A549 (cell line): ENCODE measurements around the gene ARPP19. TPM values are rescaled to one million over a fixed set of nuclear protein-coding genes. Genes with fewer than 3 reads are reported as not detected.

Source experiments
- ATAC-seq, 2 experiments: fragments of 200-7000 bp in 1 of 2; fragments of >200 bp in 1 of 2; cut with Nextera tagmentation in 1 of 2; cut with Tn5 transposase in 1 of 2; 3 replicates each; pipeline versions ENCODE4 v1.8.0 to v1.9.1; 2018 to 2020; ENCODE audit warnings: mild to moderate bottlenecking in 1 of 2, moderate library complexity in 1 of 2
- CTCF ChIA-PET: fragments of 300-600 bp; sonication (Branson Sonifier 250); formaldehyde crosslinking; extraction: SDS; loops from one replicate; lab custom pipeline; 2021; ENCODE audit warnings: antibody characterized with exemption, inconsistent platforms; lab: Yijun Ruan, JAX
- POLR2A ChIA-PET: fragments of 350-600 bp; formaldehyde crosslinking; extraction: SDS; loops from one replicate; lab custom pipeline; 2021; ENCODE audit warnings: antibody characterized with exemption, inconsistent platforms; lab: Yijun Ruan, JAX
- DNase-seq, 2 experiments: peaks; one replicate each; pipeline versions ENCODE4 v3.0.0 to v3.0.0-alpha.2; 2011 to 2016; ENCODE audit warnings: low read depth in 1 of 2, low spot score in 1 of 2
- FAIRE-seq: peaks from 2 replicates; lab custom pipeline; 2011; peaks lifted over from hg19 to GRCh38; lab: Jason Lieb, UNC
- H3K27ac ChIP-seq, 2 experiments: fragments of >200 bp; sonication (Bioruptor Twin); formaldehyde crosslinking; 3 replicates each; pipeline ENCODE4 v1.5.1; 2016 to 2017
- H3K4me1 ChIP-seq: fragments of >200 bp; sonication (Bioruptor Twin); formaldehyde crosslinking; 3 replicates; pipeline ENCODE4 v1.6.1; 2016
- H3K4me2 ChIP-seq: fragments of >200 bp; sonication (Bioruptor Twin); formaldehyde crosslinking; 3 replicates; pipeline ENCODE4 v1.6.1; 2016
- H3K4me3 ChIP-seq: fragments of >200 bp; sonication (Bioruptor Twin); formaldehyde crosslinking; 3 replicates; pipeline ENCODE4 v1.5.1; 2016
- H3K9me3 ChIP-seq: fragments of >200 bp; sonication (Bioruptor Twin); formaldehyde crosslinking; 3 replicates; pipeline ENCODE4 v1.6.1; 2016
- BHLHE40 ChIP-seq: IDR thresholded peaks from 2 replicates; pipeline ENCODE4 v1.6.1; 2012; ENCODE audit warnings: low read depth, low read length, inconsistent platforms
- CBX2 ChIP-seq: fragments of 200-600 bp; sonication (generic); IDR thresholded peaks from 2 replicates; pipeline ENCODE4 v1.6.1; 2016; ENCODE audit warnings: low read depth, mild to moderate bottlenecking, borderline replicate concordance
- CHD2 ChIP-seq: fragments of 150-350 bp; IDR thresholded peaks from 2 replicates; pipeline ENCODE4 v1.6.1; 2014; ENCODE audit warnings: low read length; ENCODE audit not compliant: partially characterized antibody
- CHD4 ChIP-seq: fragments of 200-600 bp; sonication (generic); IDR thresholded peaks from 2 replicates; pipeline ENCODE4 v1.6.1; 2016; ENCODE audit warnings: antibody characterized with exemption, mild to moderate bottlenecking, borderline replicate concordance
- FOSB ChIP-seq: fragments of 250-450 bp; sonication (Bioruptor Pico); IDR thresholded peaks from 2 replicates; pipeline ENCODE4 v1.5.0; 2020; ENCODE audit warnings: mild to moderate bottlenecking, moderate library complexity
- FOSL2 ChIP-seq, 2 experiments: fragments of 450-650 bp in 1 of 2; fragments of >200 bp in 1 of 2; sonication (Bioruptor Twin) in 1 of 2; formaldehyde crosslinking; IDR thresholded peaks; 2 replicates each; pipeline versions ENCODE4 v1.5.0 to v1.6.1; 2016 to 2020; ENCODE audit warnings: mild to moderate bottlenecking in 1 of 2, moderate library complexity in 1 of 2
- GATA3 ChIP-seq: IDR thresholded peaks from 2 replicates; pipeline ENCODE4 v1.6.1; 2012; ENCODE audit warnings: borderline replicate concordance
- HDAC2 ChIP-seq: fragments of 200-600 bp; sonication (generic); IDR thresholded peaks from 2 replicates; pipeline ENCODE4 v1.6.1; 2016
- HEYL ChIP-seq: fragments of 250-450 bp; sonication (Bioruptor Pico); IDR thresholded peaks from 2 replicates; pipeline ENCODE4 v1.8.0; 2021; ENCODE audit warnings: mild to moderate bottlenecking, moderate library complexity
- HOXB13 ChIP-seq: fragments of 250-450 bp; sonication (Bioruptor Pico); IDR thresholded peaks from 2 replicates; pipeline ENCODE4 v1.5.0; 2020; ENCODE audit warnings: low read depth, mild to moderate bottlenecking, moderate library complexity
- JUN ChIP-seq, 2 experiments: fragments of >200 bp; sonication (Bioruptor Twin); formaldehyde crosslinking; IDR thresholded peaks; 2 replicates in 1 of 2; 3 replicates in 1 of 2; pipeline ENCODE4 v1.6.1; 2016 to 2017
- MAFK ChIP-seq: fragments of 450-650 bp; IDR thresholded peaks from 2 replicates; pipeline ENCODE4 v1.6.1; 2014; ENCODE audit not compliant: partially characterized antibody
- MAZ ChIP-seq: fragments of 150-350 bp; IDR thresholded peaks from 2 replicates; pipeline ENCODE4 v1.6.1; 2014; ENCODE audit warnings: antibody characterized with exemption, low read depth, low read length, borderline replicate concordance
- NFE2L2 ChIP-seq: fragments of 150-350 bp; conservative IDR thresholded peaks from 2 replicates; pipeline ENCODE4 v1.6.1; 2014; ENCODE audit warnings: low read length
- PHF8 ChIP-seq: fragments of 200-600 bp; sonication (generic); IDR thresholded peaks from 2 replicates; pipeline ENCODE4 v1.6.1; 2016; ENCODE audit warnings: low read depth, mild to moderate bottlenecking, antibody characterized with exemption, moderate library complexity, borderline replicate concordance
- RFX5 ChIP-seq: fragments of 450-650 bp; IDR thresholded peaks from 2 replicates; pipeline ENCODE4 v1.7.1; 2014; ENCODE audit warnings: antibody characterized with exemption, mild to moderate bottlenecking, moderate library complexity
- RNF2 ChIP-seq: fragments of 200-600 bp; sonication (generic); IDR thresholded peaks from 2 replicates; pipeline ENCODE4 v1.6.1; 2016; ENCODE audit warnings: low read depth, mild to moderate bottlenecking, antibody characterized with exemption, moderate library complexity, borderline replicate concordance
- SMC3 ChIP-seq: fragments of >200 bp; sonication (Bioruptor Twin); formaldehyde crosslinking; IDR thresholded peaks from 3 replicates; pipeline ENCODE4 v1.6.1; 2018; ENCODE audit warnings: inconsistent platforms
- ZFP36 ChIP-seq: fragments of 450-650 bp; IDR thresholded peaks from 2 replicates; pipeline ENCODE4 v1.6.1; 2014; ENCODE audit warnings: borderline replicate concordance; ENCODE audit not compliant: partially characterized antibody
- ZSCAN20 ChIP-seq: fragments of 250-450 bp; sonication (Bioruptor Pico); IDR thresholded peaks from 2 replicates; pipeline ENCODE4 v1.8.0; 2022; ENCODE audit warnings: mild to moderate bottlenecking, moderate library complexity
- WGBS: methylation state at CpG from one replicate; pipeline ENCODE4 v1.1.6; 2017; ENCODE audit errors: missing lambda C conversion rate; 5-methylcytosine and 5-hydroxymethylcytosine counted together
- polyA plus RNA-seq, 4 experiments: library from polyadenylated mRNA; depleted of rRNA in 3 of 4; stranded (reverse); fragments of >200 nt; fragmentation: RNase III in 1 of 4; extraction: RNeasy Plus Mini Kit Qiagen cat#74134 plus additional on column Dnase treatment in 1 of 4; gene quantifications; 2 replicates in 3 of 4; 3 replicates in 1 of 4; pipeline ENCODE4 v1.2.3, GENCODE V29; 2011 to 2017
- TF ChIP-seq, protein P1 (sequence below): fragments of 450-650 bp; IDR thresholded peaks from 2 replicates; pipeline ENCODE4 v1.6.1; 2014; ENCODE audit warnings: antibody characterized with exemption
- TF ChIP-seq, protein P2 (sequence below): IDR thresholded peaks from 2 replicates; pipeline ENCODE4 v1.6.1; 2012
- TF ChIP-seq, protein P3 (sequence below): fragments of 150-350 bp; IDR thresholded peaks from 2 replicates; pipeline ENCODE4 v1.6.1; 2014; ENCODE audit warnings: low read depth, mild to moderate bottlenecking, low read length
- TF ChIP-seq, protein P4 (sequence below): fragments of 200-600 bp; sonication (generic); IDR thresholded peaks from 2 replicates; pipeline ENCODE4 v1.6.1; 2016; ENCODE audit warnings: antibody characterized with exemption, mild to moderate bottlenecking, moderate library complexity
- TF ChIP-seq, protein P5 (sequence below): IDR thresholded peaks from 2 replicates; pipeline ENCODE4 v1.6.1; 2012
- TF ChIP-seq, protein P6 (sequence below): fragments of >200 bp; sonication (Bioruptor Twin); formaldehyde crosslinking; IDR thresholded peaks from 3 replicates; pipeline ENCODE4 v1.6.1; 2016

ARPP19 gene
- polyA plus RNA-seq, 2 of the 4 experiments (the other 2 are of a cell fraction) = 102 to 192 TPM

DNA sequence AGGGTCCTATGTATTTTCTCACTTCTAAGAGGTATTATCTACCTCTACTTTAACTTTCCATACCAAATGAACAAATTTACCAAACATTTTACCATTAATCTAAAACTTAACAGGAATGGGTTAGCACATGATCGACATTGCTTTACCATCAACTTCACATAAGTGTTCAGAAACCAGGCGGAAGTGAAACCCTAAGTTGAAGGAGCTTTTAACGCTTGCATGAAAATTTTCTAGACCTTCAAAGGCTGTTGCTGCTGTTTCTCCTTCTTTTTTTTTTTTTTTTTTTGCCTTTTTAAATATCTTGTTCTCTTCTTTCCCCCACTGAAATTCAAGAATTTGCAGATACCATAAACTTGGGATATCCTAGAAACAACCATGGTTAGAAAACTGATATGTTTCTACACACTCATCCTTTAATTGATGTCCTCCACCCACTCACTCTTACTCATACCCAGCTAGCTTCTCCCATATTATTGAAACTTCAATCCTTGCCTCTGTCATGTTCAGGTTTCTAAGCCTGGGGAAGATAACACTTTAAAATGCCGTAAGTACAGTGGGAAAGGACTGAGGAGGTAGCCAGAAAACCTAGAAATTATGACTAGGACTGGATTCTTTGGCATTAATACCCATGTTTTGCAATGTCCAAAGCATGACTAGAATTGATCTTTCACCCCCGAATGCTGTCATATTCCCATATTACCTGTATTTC lies 64.9 kb downstream of the ARPP19 start:
- Histone ChIP-seq H3K27ac (no peak overlapping the region), H3K9me3 (no peaks in the 10 kb centered on the region), H3K4me3 (no peak overlapping the region), H3K4me1 (no peaks in the 10 kb centered on the region), H3K4me2 (no peak overlapping the region)
- WGBS = 94% methylated on average over 5 of the region's 5 CpGs
- DNase-seq = no peak
- no peak for FAIRE-seq
- ChIA-PET CTCF (interaction anchor here (0.6 to 1.3 kb wide), 3 partner anchors 9 to 280 kb away, joined by 3 read pairs; no protein-coding TSS in a partner anchor), POLR2A (no interaction called here)
- ATAC-seq = no peak
- TF ChIP-seq CHD2 (no peak), HEYL (CRISPR knock-in tag) (no peak), MAFK (no peak), ZSCAN20 (CRISPR knock-in tag) (no peak), RFX5 (no peak), NFE2L2 (no peak), PHF8 (no peak), BHLHE40 (no peak), MAZ (no peak), RNF2 (no peak), JUN (IDR thresholded peaks at IDR 0.05) (no peak), CHD4 (no peak), FOSB (CRISPR knock-in tag) (no peak), HOXB13 (CRISPR knock-in tag) (no peak), CBX2 (no peak)
- TF ChIP-seq, protein P1, sequence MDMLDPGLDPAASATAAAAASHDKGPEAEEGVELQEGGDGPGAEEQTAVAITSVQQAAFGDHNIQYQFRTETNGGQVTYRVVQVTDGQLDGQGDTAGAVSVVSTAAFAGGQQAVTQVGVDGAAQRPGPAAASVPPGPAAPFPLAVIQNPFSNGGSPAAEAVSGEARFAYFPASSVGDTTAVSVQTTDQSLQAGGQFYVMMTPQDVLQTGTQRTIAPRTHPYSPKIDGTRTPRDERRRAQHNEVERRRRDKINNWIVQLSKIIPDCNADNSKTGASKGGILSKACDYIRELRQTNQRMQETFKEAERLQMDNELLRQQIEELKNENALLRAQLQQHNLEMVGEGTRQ = no peak
- TF ChIP-seq, protein P2, sequence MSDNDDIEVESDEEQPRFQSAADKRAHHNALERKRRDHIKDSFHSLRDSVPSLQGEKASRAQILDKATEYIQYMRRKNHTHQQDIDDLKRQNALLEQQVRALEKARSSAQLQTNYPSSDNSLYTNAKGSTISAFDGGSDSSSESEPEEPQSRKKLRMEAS = no peak
- TF ChIP-seq, protein P3, sequence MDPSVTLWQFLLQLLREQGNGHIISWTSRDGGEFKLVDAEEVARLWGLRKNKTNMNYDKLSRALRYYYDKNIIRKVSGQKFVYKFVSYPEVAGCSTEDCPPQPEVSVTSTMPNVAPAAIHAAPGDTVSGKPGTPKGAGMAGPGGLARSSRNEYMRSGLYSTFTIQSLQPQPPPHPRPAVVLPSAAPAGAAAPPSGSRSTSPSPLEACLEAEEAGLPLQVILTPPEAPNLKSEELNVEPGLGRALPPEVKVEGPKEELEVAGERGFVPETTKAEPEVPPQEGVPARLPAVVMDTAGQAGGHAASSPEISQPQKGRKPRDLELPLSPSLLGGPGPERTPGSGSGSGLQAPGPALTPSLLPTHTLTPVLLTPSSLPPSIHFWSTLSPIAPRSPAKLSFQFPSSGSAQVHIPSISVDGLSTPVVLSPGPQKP = no peak

DNA sequence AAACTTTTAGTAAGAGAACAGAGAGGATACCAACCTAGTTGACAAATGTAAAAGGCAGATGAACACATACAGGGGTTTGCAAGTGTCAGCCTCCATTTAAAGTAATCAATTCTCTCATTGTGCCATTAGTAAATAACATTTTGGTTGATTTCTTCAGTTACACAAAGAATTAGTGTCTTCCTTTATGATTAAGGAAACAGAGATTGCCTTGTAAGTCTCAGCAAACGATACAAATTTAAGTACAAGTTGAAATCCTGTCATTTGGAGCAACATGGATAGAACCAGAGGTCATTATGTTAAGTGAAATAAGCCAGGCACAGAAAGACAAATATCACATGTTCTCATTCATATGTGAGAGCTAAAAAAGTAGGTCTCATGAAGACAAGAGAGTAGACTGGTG lies 66.2 kb downstream of the ARPP19 start:
- H3K4me1 ChIP-seq = no peaks in the 10 kb centered on the region
- FAIRE-seq (no peak), ATAC-seq (no peak)
- H3K4me3 ChIP-seq = no peak overlapping the region
- CTCF ChIA-PET = interaction anchor here (1.2 to 1.3 kb wide), 2 partner anchors 8 to 12 kb away, joined by 3 read pairs; no protein-coding TSS in a partner anchor
- POLR2A ChIA-PET = no interaction called here
- TF ChIP-seq BHLHE40 = no peak
- TF ChIP-seq HOXB13 (CRISPR knock-in tag) = no peak
- TF ChIP-seq SMC3 = no peak
- TF ChIP-seq, protein P1 = no peak
- no peak for TF ChIP-seq FOSB (CRISPR knock-in tag)
- TF ChIP-seq, protein P4, sequence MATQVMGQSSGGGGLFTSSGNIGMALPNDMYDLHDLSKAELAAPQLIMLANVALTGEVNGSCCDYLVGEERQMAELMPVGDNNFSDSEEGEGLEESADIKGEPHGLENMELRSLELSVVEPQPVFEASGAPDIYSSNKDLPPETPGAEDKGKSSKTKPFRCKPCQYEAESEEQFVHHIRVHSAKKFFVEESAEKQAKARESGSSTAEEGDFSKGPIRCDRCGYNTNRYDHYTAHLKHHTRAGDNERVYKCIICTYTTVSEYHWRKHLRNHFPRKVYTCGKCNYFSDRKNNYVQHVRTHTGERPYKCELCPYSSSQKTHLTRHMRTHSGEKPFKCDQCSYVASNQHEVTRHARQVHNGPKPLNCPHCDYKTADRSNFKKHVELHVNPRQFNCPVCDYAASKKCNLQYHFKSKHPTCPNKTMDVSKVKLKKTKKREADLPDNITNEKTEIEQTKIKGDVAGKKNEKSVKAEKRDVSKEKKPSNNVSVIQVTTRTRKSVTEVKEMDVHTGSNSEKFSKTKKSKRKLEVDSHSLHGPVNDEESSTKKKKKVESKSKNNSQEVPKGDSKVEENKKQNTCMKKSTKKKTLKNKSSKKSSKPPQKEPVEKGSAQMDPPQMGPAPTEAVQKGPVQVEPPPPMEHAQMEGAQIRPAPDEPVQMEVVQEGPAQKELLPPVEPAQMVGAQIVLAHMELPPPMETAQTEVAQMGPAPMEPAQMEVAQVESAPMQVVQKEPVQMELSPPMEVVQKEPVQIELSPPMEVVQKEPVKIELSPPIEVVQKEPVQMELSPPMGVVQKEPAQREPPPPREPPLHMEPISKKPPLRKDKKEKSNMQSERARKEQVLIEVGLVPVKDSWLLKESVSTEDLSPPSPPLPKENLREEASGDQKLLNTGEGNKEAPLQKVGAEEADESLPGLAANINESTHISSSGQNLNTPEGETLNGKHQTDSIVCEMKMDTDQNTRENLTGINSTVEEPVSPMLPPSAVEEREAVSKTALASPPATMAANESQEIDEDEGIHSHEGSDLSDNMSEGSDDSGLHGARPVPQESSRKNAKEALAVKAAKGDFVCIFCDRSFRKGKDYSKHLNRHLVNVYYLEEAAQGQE = no peak
- TF ChIP-seq MAZ = no peak
- TF ChIP-seq, protein P5, sequence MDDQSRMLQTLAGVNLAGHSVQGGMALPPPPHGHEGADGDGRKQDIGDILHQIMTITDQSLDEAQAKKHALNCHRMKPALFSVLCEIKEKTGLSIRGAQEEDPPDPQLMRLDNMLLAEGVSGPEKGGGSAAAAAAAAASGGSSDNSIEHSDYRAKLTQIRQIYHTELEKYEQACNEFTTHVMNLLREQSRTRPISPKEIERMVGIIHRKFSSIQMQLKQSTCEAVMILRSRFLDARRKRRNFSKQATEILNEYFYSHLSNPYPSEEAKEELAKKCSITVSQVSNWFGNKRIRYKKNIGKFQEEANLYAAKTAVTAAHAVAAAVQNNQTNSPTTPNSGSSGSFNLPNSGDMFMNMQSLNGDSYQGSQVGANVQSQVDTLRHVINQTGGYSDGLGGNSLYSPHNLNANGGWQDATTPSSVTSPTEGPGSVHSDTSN = no peak
- no peak for TF ChIP-seq HDAC2
- TF ChIP-seq CHD4 = no peak
- TF ChIP-seq GATA3 = no peak
- TF ChIP-seq, protein P6, sequence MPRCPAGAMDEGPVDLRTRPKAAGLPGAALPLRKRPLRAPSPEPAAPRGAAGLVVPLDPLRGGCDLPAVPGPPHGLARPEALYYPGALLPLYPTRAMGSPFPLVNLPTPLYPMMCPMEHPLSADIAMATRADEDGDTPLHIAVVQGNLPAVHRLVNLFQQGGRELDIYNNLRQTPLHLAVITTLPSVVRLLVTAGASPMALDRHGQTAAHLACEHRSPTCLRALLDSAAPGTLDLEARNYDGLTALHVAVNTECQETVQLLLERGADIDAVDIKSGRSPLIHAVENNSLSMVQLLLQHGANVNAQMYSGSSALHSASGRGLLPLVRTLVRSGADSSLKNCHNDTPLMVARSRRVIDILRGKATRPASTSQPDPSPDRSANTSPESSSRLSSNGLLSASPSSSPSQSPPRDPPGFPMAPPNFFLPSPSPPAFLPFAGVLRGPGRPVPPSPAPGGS = no peak
- no peak for TF ChIP-seq HEYL (CRISPR knock-in tag)
- no peak for TF ChIP-seq FOSL2 (IDR thresholded peaks at IDR 0.05)
- TF ChIP-seq FOSL2 (CRISPR knock-in tag; IDR thresholded peaks at IDR 0.05) = no peak
- TF ChIP-seq RNF2 = no peak
- no peak for TF ChIP-seq ZFP36
- TF ChIP-seq, all 56 proteins: peak for 0
- DNase-seq = no peak
- WGBS = 73% methylated on average over 1 of the region's 1 CpG
- Histone ChIP-seq H3K27ac (no peak overlapping the region), H3K4me2 (no peak overlapping the region), H3K9me3 (no peaks in the 10 kb centered on the region)
